ENCODE results near the gene IFITM1.

The IFITM1 gene

DNA sequence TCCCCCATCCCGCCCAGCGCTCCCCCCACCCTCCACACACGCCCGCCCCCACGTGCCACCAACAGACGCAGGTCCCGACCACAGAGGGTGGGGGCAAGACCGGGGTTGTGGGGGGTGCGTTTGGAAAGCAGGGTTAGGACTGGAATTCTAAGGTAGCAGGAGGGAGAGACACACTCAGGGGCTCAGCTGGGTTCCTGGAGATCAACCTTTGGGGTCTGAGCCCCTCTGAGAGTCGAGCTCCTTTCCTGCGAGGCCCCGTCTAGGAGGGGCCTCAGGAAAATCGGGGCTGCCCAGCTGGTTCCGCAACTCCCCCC lies 24.5 kb upstream of the IFITM1 start:
- peak overlapping the region; percentile 1 for H3K4me3 ChIP-seq (ENCODE audit: low read depth, low read length)
- TF ChIP-seq CTCF (IDR thresholded peaks at IDR 0.05; ENCODE audit: borderline replicate concordance, insufficient read depth, low read depth, low read length) = no peak

DNA sequence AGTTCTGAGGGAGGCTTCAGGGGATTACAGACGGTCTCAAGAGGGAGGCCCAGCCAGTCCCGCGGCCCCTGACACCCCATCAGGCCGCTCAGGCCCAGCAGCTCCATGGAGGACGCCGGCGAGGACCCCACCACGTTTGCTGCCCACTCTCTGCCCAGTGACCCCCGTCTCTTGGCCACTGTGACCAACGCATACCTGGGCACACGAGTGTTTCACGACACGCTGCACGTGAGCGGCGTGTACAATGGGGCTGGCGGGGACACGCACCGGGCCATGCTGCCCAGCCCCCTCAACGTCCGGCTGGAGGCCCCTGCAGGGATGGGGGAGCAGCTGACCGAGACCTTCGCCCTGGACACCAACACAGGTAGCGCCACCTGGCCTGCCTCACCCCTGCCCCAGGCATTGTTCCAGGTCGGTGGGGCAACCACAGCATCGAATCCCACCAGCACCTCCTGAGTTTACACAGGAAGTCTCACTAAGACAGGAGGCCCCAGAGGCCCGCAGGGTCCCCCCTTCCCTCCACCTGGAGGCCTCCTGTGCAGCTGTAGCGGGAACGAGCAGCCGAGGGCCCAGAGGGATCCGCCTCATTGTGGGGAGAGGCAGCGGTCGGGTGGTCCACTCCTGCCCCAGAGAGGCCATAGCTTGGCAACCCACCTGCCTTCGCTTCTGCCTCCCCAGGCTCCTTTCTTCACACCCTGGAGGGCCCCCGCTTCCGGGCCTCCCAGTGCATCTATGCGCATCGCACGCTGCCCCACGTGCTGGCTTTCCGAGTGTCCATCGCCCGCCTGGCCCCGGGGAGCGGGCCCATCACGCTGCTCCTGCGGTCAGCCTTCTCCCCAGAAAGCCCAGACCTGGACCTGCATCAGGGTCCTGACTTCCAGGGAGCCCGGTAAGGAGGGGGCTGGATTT lies 23.9 kb upstream of the IFITM1 start:
- no peak overlapping the region for H3K4me3 ChIP-seq (ENCODE audit: low read depth, low read length)

DNA sequence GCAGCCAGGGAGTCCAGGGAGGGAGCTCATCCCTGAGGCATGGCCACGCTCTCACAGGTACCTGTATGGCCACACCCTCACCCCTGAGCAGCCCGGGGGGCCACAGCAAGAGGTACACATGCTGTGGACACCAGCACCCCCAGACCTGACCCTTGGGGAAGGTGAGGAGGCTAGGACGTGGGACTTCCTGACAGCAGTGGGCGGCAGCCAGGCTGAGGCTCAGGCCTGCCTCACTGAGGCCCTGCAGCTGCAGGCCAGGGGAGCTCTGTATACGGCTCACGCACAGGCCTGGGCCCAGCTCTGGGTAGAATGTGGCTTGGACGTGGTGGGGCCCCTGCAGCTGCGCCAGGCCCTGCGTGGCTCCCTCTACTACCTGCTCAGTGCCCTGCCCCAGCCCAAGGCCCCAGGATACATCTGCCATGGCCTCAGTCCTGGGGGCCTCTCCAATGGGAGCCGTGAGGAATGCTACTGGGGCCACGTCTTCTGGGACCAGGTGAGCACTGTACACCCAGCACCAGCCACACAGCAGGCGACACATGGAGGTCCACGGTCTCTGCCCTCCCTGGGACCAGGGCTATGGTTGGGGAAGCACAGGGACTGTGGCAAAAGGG lies 23.1 kb upstream of the IFITM1 start:
- TF ChIP-seq CTCF (IDR thresholded peaks at IDR 0.05; ENCODE audit: borderline replicate concordance, insufficient read depth, low read depth, low read length) = no peak
- H3K4me3 ChIP-seq (ENCODE audit: low read depth, low read length) = no peak overlapping the region

More for the DNA sequence above, 23.9 kb upstream of the IFITM1 start:
- TF ChIP-seq CTCF (IDR thresholded peaks at IDR 0.05; ENCODE audit: borderline replicate concordance, insufficient read depth, low read depth, low read length) = no peak

GRCh38 chr11:291281-292210 lies 22.3 kb upstream of the IFITM1 start:
- no peak overlapping the region for H3K4me3 ChIP-seq (ENCODE audit: low read depth, low read length)
- no peak for TF ChIP-seq CTCF (IDR thresholded peaks at IDR 0.05; ENCODE audit: borderline replicate concordance, insufficient read depth, low read depth, low read length)

DNA sequence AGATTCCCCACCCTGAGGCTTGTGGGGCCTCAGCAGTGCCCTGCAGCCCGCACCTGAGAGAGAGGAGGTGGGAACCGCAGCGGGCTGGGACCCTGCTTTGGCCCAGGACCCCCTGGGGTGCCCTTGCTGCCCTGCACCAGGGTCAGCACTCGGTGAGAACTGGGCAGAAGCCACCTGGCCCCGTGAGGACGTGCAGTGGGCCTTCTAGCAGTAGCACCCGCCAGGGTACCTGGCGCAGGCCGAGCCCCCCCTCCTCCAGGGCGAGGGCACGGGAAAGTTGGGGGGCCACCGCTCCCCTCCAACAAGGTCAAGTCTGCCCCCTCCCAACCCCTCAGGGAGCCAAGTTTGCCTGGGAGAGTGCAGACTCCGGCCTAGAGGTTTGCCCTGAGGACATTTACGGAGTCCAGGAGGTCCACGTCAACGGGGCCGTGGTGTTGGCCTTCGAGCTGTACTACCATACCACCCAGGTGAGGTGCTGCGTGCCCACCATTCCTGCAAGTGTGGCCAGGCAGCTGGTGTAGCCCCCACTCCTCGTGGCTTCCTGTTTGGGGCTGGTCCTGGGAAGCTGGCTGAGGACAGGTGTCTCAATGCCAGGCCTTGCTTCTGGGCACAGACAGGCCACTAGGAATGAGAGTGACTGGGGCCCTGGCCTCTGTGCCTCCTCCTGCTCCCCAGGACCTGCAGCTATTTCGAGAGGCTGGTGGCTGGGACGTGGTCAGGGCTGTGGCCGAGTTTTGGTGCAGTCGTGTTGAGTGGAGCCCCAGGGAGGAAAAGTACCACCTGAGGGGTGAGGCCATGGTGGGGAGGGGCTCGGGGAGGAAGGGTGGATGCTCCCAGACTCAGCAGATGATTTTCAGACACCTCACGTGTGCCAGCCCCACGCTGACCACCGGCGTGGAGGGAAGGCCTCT lies 21.4 kb upstream of the IFITM1 start:
- H3K4me3 ChIP-seq (ENCODE audit: low read depth, low read length) = no peak overlapping the region
- TF ChIP-seq CTCF (IDR thresholded peaks at IDR 0.05; ENCODE audit: borderline replicate concordance, insufficient read depth, low read depth, low read length) = no peak

DNA sequence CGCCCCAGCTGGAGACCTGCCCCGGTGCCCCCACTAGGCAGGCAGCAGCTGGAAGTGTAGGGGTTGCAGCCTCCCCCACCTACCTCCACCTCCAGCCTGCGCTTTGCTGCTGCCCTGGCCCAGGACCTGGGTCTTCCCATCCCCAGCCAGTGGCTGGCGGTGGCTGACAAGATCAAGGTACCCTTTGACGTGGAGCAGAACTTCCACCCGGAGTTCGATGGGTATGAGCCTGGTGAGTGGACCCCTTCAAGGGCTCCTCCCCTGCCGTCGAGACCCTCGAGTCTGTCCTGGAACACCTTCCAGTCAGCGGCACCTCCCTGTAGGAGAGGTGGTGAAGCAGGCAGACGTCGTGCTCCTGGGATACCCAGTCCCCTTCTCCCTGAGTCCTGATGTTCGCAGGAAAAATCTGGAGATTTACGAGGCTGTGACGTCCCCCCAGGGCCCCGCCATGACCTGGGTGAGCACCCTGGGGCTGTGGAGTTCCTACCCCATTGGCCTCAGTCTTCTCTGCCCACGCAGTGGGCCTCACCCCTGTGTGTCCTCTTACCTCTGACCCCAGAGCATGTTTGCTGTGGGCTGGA lies 20.5 kb upstream of the IFITM1 start:
- TF ChIP-seq CTCF (IDR thresholded peaks at IDR 0.05; ENCODE audit: borderline replicate concordance, insufficient read depth, low read depth, low read length) = no peak
- no peak overlapping the region for H3K4me3 ChIP-seq (ENCODE audit: low read depth, low read length)

All from GM12875 (cell line).